Superior temporal gyrus (tissue), 1 donor: ENCODE measurements around the gene LCLAT1.

Source experiments
- DNase-seq: peaks from one replicate; pipeline ENCODE4 v3.0.0-alpha.2; 2016; ENCODE audit errors: extremely low spot score

LCLAT1 gene

GRCh38 chr2:30447149-30448045 lies at the start of gene LCLAT1:
TSS of gene LCLAT1 (plus strand) at chr2:30447246. CDS start at chr2:30525591, 78,345 bp downstream.
- peak; percentile 77 for DNase-seq

GRCh38 chr2:30398084-30398873 lies 48.8 kb upstream of the LCLAT1 start:
- DNase-seq = no peak

- DNase-seq = no peak
These were observed 46.7 kb upstream of the LCLAT1 start for GRCh38 chr2:30400151-30400954.

- DNase-seq = no peak
These were observed 44.4 kb upstream of the LCLAT1 start for GRCh38 chr2:30402441-30403182.

- peak; percentile 36 for DNase-seq
These were observed 43.3 kb upstream of the LCLAT1 start for GRCh38 chr2:30403592-30404312.

- peak; percentile 39 for DNase-seq
These were observed 42.5 kb upstream of the LCLAT1 start for GRCh38 chr2:30404319-30405259.

- no peak for DNase-seq
These were observed 41.8 kb upstream of the LCLAT1 start for GRCh38 chr2:30405260-30405605.

- no peak for DNase-seq
These were observed 40.2 kb upstream of the LCLAT1 start for GRCh38 chr2:30406853-30407252.

- DNase-seq = no peak
These were observed 38.1 kb upstream of the LCLAT1 start for GRCh38 chr2:30408961-30409387.

- no peak for DNase-seq
These were observed 36.8 kb upstream of the LCLAT1 start for GRCh38 chr2:30410217-30410616.

- DNase-seq = no peak
These were observed 34.9 kb upstream of the LCLAT1 start for GRCh38 chr2:30412047-30412683.

GRCh38 chr2:30412684-30413570 lies 34.1 kb upstream of the LCLAT1 start:
- no peak for DNase-seq

- no peak for DNase-seq
These were observed 32.1 kb upstream of the LCLAT1 start for GRCh38 chr2:30414961-30415360.

- DNase-seq = peak; percentile 65
These were observed 29.8 kb upstream of the LCLAT1 start for GRCh38 chr2:30417253-30417652.

GRCh38 chr2:30421026-30421603 lies 25.9 kb upstream of the LCLAT1 start:
- no peak for DNase-seq

- DNase-seq = no peak
These were observed 25.2 kb upstream of the LCLAT1 start for GRCh38 chr2:30421604-30422443.
